GM10248 (cell line): ENCODE measurements around the gene OR2D3.
"Not testable (repeated sequence)": the region's sequence is repeated elsewhere in the genome, so short reads cannot be mapped to it uniquely, and the experiment has no call there.

Source experiments
- CTCF ChIA-PET: fragments of 300-600 bp; sonication (Branson Sonifier 250); formaldehyde crosslinking; extraction: SDS; loops from one replicate; lab custom pipeline; 2021; ENCODE audit warnings: antibody characterized with exemption; lab: Yijun Ruan, JAX
- POLR2A ChIA-PET: fragments of 350-650 bp; sonication (Branson Sonifier 250); formaldehyde crosslinking; extraction: SDS; loops from one replicate; lab custom pipeline; 2020; ENCODE audit warnings: antibody characterized with exemption; lab: Yijun Ruan, JAX
- DNase-seq: peaks from one replicate; pipeline ENCODE4 v3.0.0; 2012; ENCODE audit errors: extremely low spot score
- TF ChIP-seq, protein P1 (sequence below): IDR thresholded peaks from 2 replicates; pipeline ENCODE4 v1.5.1; 2012; ENCODE audit warnings: mild to moderate bottlenecking, low read depth; ENCODE audit errors: extremely low read depth, missing control alignments, control extremely low read depth

Gene OR2D3

GRCh38 chr11:6943131-6943530, 22.3 kb downstream of the OR2D3 start:
- DNase-seq = no peak
- POLR2A ChIA-PET = no interaction called here
- TF ChIP-seq, protein P1, sequence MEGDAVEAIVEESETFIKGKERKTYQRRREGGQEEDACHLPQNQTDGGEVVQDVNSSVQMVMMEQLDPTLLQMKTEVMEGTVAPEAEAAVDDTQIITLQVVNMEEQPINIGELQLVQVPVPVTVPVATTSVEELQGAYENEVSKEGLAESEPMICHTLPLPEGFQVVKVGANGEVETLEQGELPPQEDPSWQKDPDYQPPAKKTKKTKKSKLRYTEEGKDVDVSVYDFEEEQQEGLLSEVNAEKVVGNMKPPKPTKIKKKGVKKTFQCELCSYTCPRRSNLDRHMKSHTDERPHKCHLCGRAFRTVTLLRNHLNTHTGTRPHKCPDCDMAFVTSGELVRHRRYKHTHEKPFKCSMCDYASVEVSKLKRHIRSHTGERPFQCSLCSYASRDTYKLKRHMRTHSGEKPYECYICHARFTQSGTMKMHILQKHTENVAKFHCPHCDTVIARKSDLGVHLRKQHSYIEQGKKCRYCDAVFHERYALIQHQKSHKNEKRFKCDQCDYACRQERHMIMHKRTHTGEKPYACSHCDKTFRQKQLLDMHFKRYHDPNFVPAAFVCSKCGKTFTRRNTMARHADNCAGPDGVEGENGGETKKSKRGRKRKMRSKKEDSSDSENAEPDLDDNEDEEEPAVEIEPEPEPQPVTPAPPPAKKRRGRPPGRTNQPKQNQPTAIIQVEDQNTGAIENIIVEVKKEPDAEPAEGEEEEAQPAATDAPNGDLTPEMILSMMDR = no peak
- CTCF ChIA-PET = interaction anchor here (0.7 to 1.0 kb wide), 2 partner anchors 49 to 130 kb away, joined by 3 to 4 read pairs; no protein-coding TSS in a partner anchor

- POLR2A ChIA-PET, CTCF ChIA-PET, DNase-seq: not testable (repeated sequence)
Measured at GRCh38 chr11:6954248-6954647, 33.4 kb downstream of the OR2D3 start.

GRCh38 chr11:6962141-6962540, 41.3 kb downstream of the OR2D3 start:
- ChIA-PET POLR2A (no interaction called here), CTCF (no interaction called here)
- TF ChIP-seq, protein P1 = no peak
- DNase-seq = no peak

DNA sequence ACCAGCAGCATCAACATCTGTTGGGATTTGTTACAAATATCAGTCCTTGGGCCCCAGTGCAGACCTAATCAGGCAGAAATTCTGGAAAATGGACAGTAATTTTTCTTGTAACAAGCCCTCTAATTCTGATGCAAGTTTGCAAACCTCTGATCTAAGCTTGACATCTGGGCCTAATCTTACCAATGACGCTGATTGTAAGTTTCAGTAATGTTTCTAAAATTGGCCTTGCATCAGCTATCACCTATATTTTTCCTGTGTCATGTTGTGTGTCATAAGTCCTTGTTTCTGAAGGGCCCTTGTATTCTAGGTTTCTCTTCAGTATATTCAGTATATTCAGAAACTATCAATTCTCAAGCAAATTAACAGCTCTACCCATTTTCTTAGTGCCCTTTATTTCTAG, 41.9 kb downstream of the OR2D3 start:
- DNase-seq = no peak
- TF ChIP-seq, protein P1 = no peak
- CTCF ChIA-PET = no interaction called here
- POLR2A ChIA-PET = no interaction called here

DNA sequence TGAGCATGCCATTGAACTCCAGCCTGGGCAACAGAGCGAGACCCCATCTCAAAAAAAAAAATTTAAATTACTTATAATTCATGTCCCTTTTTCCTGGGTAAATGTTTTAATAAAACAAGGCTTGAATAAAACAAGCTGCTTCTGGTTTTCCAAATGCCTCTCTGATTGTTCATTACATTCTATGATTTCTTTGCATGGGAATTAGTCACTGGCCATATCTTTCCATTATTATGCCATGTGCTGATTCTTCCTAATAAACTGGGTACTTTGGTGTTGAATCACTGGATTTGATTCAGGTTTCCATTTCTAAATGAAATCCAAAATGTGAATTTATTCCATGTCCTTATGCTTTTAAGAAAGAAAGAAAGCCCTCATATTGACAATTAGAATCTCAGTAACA, 48.0 kb downstream of the OR2D3 start:
- POLR2A ChIA-PET = no interaction called here
- CTCF ChIA-PET = interaction anchor here (1.0 to 1.6 kb wide), 3 partner anchors 10 to 14 kb away, joined by 4 to 5 read pairs (median 4); no protein-coding TSS in a partner anchor
- TF ChIP-seq, protein P1 = no peak
- no peak for DNase-seq

GRCh38 chr11:6969854-6970253, 49.1 kb downstream of the OR2D3 start:
- DNase-seq, POLR2A ChIA-PET: not testable (repeated sequence)
- CTCF ChIA-PET = interaction anchor here (1.5 kb wide), 1 partner anchor 19 kb away, joined by 3 read pairs; no protein-coding TSS in a partner anchor
